ENCODE measurements around the gene SAC3D1. TPM values are rescaled to one million over a fixed set of nuclear protein-coding genes. Genes with fewer than 3 reads are reported as not detected.

SAC3D1 gene
- total RNA-seq, 1 donor from 2014 or later, result 25.5 TPM

DNA sequence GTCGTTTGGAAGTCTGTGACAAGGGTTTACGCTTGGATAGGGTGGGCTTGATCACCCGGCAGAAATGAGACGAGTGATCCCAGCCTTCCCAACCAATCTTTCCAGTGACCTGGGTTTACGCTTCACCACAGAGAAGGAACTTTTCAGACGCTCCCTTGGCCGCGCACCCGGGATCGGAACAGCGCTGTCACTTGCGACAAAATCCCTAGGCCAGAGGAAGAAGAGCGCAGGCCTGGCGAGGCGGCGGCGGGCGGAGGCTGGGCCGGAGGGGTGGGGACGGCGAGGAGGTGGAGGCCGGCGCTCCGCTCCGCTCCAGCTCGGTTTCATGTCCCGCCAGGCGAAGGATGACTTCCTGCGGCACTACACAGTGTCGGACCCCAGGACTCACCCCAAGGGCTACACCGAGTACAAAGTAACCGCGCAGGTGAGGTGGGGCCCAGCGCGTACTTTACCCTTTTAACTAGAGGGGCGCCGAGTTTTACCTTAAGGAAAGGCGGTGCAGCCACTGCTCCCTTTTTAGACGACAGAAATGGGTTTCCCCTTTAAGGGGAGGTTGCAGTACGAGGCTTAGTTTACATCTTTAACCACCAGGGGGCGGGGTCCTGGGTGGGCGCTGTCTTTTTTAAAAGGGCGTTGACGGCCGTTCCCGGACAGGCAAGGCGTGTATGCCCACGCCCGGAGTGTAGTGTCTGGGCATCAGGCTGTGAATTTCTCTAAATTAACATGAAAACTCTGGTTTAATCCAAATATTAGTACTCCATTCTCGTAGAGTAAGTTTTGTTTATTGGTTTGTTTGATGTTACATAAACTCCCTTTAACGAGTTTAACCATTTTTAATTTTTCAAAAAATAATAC, 13.6 kb upstream of the SAC3D1 start, which contains the start of gene SNX15:
TSS of gene SNX15 (plus strand) at position 227 of the 855 bp plus-strand sequence. CDS start at position 326, 99 bp downstream.
- Histone ChIP-seq H3K4me3 (ENCODE audit: low read depth, low read length) (peak within 1 kb of the TSS; percentile 52), H3K36me3 (ENCODE audit: control insufficient read depth, insufficient read depth, low read length) (no peaks in the 10 kb centered on the region), H3K27me3 (ENCODE audit: control insufficient read depth, insufficient read depth, low read length) (no peaks in the 10 kb centered on the region)
- TF ChIP-seq CTCF (IDR thresholded peaks at IDR 0.05; ENCODE audit: insufficient read depth, low read length, poor library complexity, severe bottlenecking), result peak; percentile 78
- DNase-seq (ENCODE audit: low read depth), result peak; percentile 69

DNA sequence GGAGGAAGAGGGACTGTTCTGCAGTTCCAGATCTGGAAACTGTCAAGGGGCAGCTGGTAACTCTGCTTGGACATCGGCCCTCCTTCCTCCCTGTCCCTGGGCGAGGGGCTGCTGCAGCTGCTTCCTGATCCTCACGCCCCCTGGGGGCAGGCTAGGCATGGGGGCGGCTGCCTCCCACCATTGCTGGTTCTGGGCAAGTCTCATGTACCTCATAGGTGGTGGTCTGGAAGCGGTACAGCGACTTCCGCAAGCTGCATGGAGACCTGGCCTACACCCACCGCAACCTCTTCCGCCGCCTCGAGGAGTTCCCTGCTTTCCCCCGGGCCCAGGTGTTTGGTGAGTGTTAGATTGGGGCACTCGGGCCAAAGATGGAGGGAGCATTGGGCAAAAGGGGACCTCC, 8.8 kb upstream of the SAC3D1 start:
- no peak for TF ChIP-seq CTCF (IDR thresholded peaks at IDR 0.05; ENCODE audit: insufficient read depth, low read length, poor library complexity, severe bottlenecking)
- no peaks in the 10 kb centered on the region for H3K36me3 ChIP-seq (ENCODE audit: control insufficient read depth, insufficient read depth, low read length)
- H3K27me3 ChIP-seq (ENCODE audit: control insufficient read depth, insufficient read depth, low read length), result no peaks in the 10 kb centered on the region
- no peak overlapping the region for H3K4me3 ChIP-seq (ENCODE audit: low read depth, low read length)
- DNase-seq (ENCODE audit: low read depth), result no peak

DNA sequence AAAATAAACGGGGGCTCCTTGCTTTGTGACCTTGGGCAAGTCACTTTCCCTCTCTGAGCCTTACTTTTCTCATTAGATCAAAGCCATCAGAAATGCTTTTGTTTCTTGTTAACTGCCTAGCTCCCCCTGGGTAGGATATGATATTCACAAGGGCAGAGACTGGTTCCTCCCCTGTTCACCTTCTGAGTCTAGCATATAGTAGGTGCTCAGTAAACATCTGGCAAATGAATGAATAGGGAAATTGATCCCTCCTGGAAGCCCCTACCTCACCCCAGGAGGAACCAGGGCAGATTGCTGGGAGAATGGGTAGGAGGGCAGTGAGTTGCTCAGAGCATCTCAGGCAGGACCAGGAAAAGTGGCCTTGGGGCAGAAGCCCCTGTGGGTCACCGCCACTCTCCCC, 6.6 kb upstream of the SAC3D1 start:
- no peak for TF ChIP-seq CTCF (IDR thresholded peaks at IDR 0.05; ENCODE audit: insufficient read depth, low read length, poor library complexity, severe bottlenecking)

DNA sequence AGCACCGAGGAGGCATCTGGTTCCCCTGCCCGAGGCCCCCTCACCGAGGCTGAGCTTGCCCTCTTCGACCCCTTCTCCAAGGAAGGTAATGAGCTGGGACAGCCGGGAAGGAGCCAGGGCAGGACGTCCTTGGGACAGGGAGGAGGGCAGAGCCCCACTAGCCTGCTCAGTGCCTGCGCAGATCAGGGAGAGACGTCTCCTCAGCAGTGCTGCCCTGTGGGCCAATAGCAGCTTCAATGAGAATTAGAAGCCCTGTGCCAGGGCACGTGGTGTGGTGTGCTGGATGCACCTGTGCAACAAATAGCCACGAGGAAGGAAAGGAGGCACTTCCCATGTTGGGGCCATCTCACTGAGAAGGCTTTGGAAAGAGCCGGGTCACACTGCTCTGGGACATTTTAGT, 5.4 kb upstream of the SAC3D1 start:
- H3K4me3 ChIP-seq (ENCODE audit: low read depth, low read length), result no peak overlapping the region
- no peak for DNase-seq (ENCODE audit: low read depth)
- no peaks in the 10 kb centered on the region for H3K27me3 ChIP-seq (ENCODE audit: control insufficient read depth, insufficient read depth, low read length)
- H3K36me3 ChIP-seq (ENCODE audit: control insufficient read depth, insufficient read depth, low read length), result no peaks in the 10 kb centered on the region
- no peak for TF ChIP-seq CTCF (IDR thresholded peaks at IDR 0.05; ENCODE audit: insufficient read depth, low read length, poor library complexity, severe bottlenecking)

More for the DNA sequence above, 6.6 kb upstream of the SAC3D1 start:
- no peak for DNase-seq (ENCODE audit: low read depth)
- Histone ChIP-seq H3K36me3 (ENCODE audit: control insufficient read depth, insufficient read depth, low read length) (no peaks in the 10 kb centered on the region), H3K27me3 (ENCODE audit: control insufficient read depth, insufficient read depth, low read length) (no peaks in the 10 kb centered on the region), H3K4me3 (ENCODE audit: low read depth, low read length) (no peak overlapping the region)

- H3K27me3 ChIP-seq (ENCODE audit: control insufficient read depth, insufficient read depth, low read length), result no peaks in the 10 kb centered on the region
- no peak for DNase-seq (ENCODE audit: low read depth)
- H3K36me3 ChIP-seq (ENCODE audit: control insufficient read depth, insufficient read depth, low read length), result no peaks in the 10 kb centered on the region
- no peak overlapping the region for H3K4me3 ChIP-seq (ENCODE audit: low read depth, low read length)
- no peak for TF ChIP-seq CTCF (IDR thresholded peaks at IDR 0.05; ENCODE audit: insufficient read depth, low read length, poor library complexity, severe bottlenecking)
Measured at GRCh38 chr11:65036931-65037330, 4.1 kb upstream of the SAC3D1 start.

GRCh38 chr11:65040520-65040846, 527 bp upstream of the SAC3D1 start:
- no peak for DNase-seq (ENCODE audit: low read depth)
- H3K27me3 ChIP-seq (ENCODE audit: control insufficient read depth, insufficient read depth, low read length), result no peaks in the 10 kb centered on the region
- H3K36me3 ChIP-seq (ENCODE audit: control insufficient read depth, insufficient read depth, low read length), result peaks cover 3% of the 10 kb centered on the region
- no peak for TF ChIP-seq CTCF (IDR thresholded peaks at IDR 0.05; ENCODE audit: insufficient read depth, low read length, poor library complexity, severe bottlenecking)
- H3K4me3 ChIP-seq (ENCODE audit: low read depth, low read length), result peak overlapping the region; percentile 69
